Fibroblast of lung (primary cell): Measurements from ENCODE around the gene VGLL3. TPM values are rescaled to one million over a fixed set of nuclear protein-coding genes. Genes with fewer than 3 reads are reported as not detected.

Source experiments
- DNase-seq, 2 donors: peaks; one replicate each; pipeline versions ENCODE4 v3.0.0 to v3.0.0-alpha.2; 2010; ENCODE audit warnings: low read depth in 2 of 2
- H2AFZ ChIP-seq: 2 replicates; pipeline ENCODE4 v1.5.1; 2012; ENCODE audit warnings: low read length, control low read depth, inconsistent platforms
- H3K27ac ChIP-seq: 2 replicates; pipeline ENCODE4 v1.5.1; 2011; ENCODE audit warnings: low read length, control low read depth; ENCODE audit not compliant: insufficient read depth
- H3K27me3 ChIP-seq: 2 replicates; pipeline ENCODE4 v1.5.1; 2011; ENCODE audit warnings: mild to moderate bottlenecking, low read length; ENCODE audit not compliant: control insufficient read depth, insufficient read depth
- H3K36me3 ChIP-seq: 2 replicates; pipeline ENCODE4 v1.5.1; 2011; ENCODE audit warnings: low read length; ENCODE audit not compliant: control insufficient read depth, insufficient read depth
- H3K4me1 ChIP-seq: 2 replicates; pipeline ENCODE4 v1.5.1; 2011; ENCODE audit warnings: low read length; ENCODE audit not compliant: control insufficient read depth, insufficient read depth; ENCODE audit errors: extremely low read depth
- H3K4me2 ChIP-seq: 2 replicates; pipeline ENCODE4 v1.5.1; 2011; ENCODE audit warnings: low read length, control low read depth; ENCODE audit not compliant: insufficient read depth; ENCODE audit errors: extremely low read depth
- H3K4me3 ChIP-seq, 4 experiments: fragments of 200-600 bp in 1 of 4; sonication (generic) in 1 of 4; replicated peaks in 1 of 4; 2 replicates each; pipeline ENCODE4 v1.5.1; 2011 to 2016; ENCODE audit warnings: low read length in 4 of 4, low read depth in 3 of 4, mild to moderate bottlenecking in 3 of 4, control low read depth in 2 of 4, inconsistent platforms in 1 of 4, mixed read lengths in 1 of 4; ENCODE audit not compliant: insufficient read depth in 1 of 4; ENCODE audit errors: control extremely low read depth in 1 of 4
- H3K79me2 ChIP-seq: 2 replicates; pipeline ENCODE4 v1.5.1; 2012; ENCODE audit warnings: mild to moderate bottlenecking, low read length, inconsistent platforms; ENCODE audit not compliant: control insufficient read depth, insufficient read depth
- H3K9ac ChIP-seq: 2 replicates; pipeline ENCODE4 v1.5.1; 2011; ENCODE audit warnings: mild to moderate bottlenecking, low read length, control low read depth; ENCODE audit not compliant: insufficient read depth
- H3K9me3 ChIP-seq: 2 replicates; pipeline ENCODE4 v1.5.1; 2012; ENCODE audit warnings: low read depth, low read length; ENCODE audit not compliant: control insufficient read depth, insufficient read depth
- H4K20me1 ChIP-seq: 2 replicates; pipeline ENCODE4 v1.5.1; 2011; ENCODE audit warnings: low read length; ENCODE audit not compliant: control insufficient read depth, insufficient read depth; ENCODE audit errors: extremely low read depth
- CTCF ChIP-seq, 2 donors: IDR thresholded peaks in 1 of 2; conservative IDR thresholded peaks in 1 of 2; 1 replicate in 1 of 2; 2 replicates in 1 of 2; pipeline ENCODE4 v1.5.1; 2011 to 2012; ENCODE audit warnings: low read length in 2 of 2, control low read depth in 1 of 2, inconsistent platforms in 1 of 2, low read depth in 1 of 2, mild to moderate bottlenecking in 1 of 2
- EZH2 ChIP-seq: IDR thresholded peaks from 2 replicates; pipeline ENCODE4 v1.5.1; 2012; ENCODE audit warnings: low read length, control low read depth, mild to moderate bottlenecking; ENCODE audit errors: missing control alignments
- polyA plus RNA-seq, 2 donors: library from polyadenylated mRNA; depleted of rRNA in 1 of 2; stranded (reverse) in 1 of 2; unstranded in 1 of 2; fragments of >200 nt; gene quantifications; 2 replicates each; pipeline ENCODE4 v1.2.1, GENCODE V29; 2011 to 2012; ENCODE audit warnings: missing spikeins in 1 of 2
- total RNA-seq: library from RNA; depleted of rRNA; stranded (reverse); fragments of >200 nt; gene quantifications from 2 replicates; pipeline ENCODE4 v1.2.1, GENCODE V29; 2014

VGLL3 gene
- total and polyA plus RNA-seq, 2 donors (not counting 1 experiment from before 2014, with no cell fraction given): 53.7 to 222 TPM

- no peak overlapping the region for H3K4me2 ChIP-seq
- no peaks in the 10 kb centered on the region for H3K27me3 ChIP-seq
- H3K79me2 ChIP-seq: peaks cover 3% of the 10 kb centered on the region
- H3K36me3 ChIP-seq: peaks cover 6% of the 10 kb centered on the region
- H4K20me1 ChIP-seq: no peaks in the 10 kb centered on the region
- TF ChIP-seq CTCF (conservative IDR thresholded peaks at IDR 0.05 in 1 of 2, IDR thresholded peaks at IDR 0.05 in 1 of 2; ENCODE audit: low read depth in 1 of 2, low read length in 2 of 2): no peak
- TF ChIP-seq EZH2: no peak
- no peak overlapping the region for H2AFZ ChIP-seq
- H3K9ac ChIP-seq: no peak overlapping the region
- no peaks in the 10 kb centered on the region for H3K9me3 ChIP-seq
- H3K27ac ChIP-seq: no peak overlapping the region
- peaks cover 9% of the 10 kb centered on the region for H3K4me1 ChIP-seq
- DNase-seq: no peak
- no peak overlapping the region for H3K4me3 ChIP-seq
Observed at GRCh38 chr3:86942206-86942605, 48.7 kb downstream of the VGLL3 start.

GRCh38 chr3:86938416-86939105 lies 52.4 kb downstream of the VGLL3 start:
- Histone ChIP-seq H3K27me3 (no peaks in the 10 kb centered on the region), H3K79me2 (no peaks in the 10 kb centered on the region), H2AFZ (no peak overlapping the region), H3K9ac (no peak overlapping the region), H3K4me1 (peaks cover 14% of the 10 kb centered on the region), H3K4me2 (peak overlapping the region; percentile 49), H3K27ac (peak overlapping the region; percentile 47), H3K4me3 (no peak overlapping the region), H3K36me3 (no peaks in the 10 kb centered on the region), H4K20me1 (no peaks in the 10 kb centered on the region), H3K9me3 (no peaks in the 10 kb centered on the region)
- TF ChIP-seq EZH2: no peak
- TF ChIP-seq CTCF (conservative IDR thresholded peaks at IDR 0.05 in 1 of 2, IDR thresholded peaks at IDR 0.05 in 1 of 2; ENCODE audit: low read depth in 1 of 2, low read length in 2 of 2): no peak
- DNase-seq: peak; percentile 79 to 83

- peak; percentile 88 to 94 for DNase-seq
- H3K4me3 ChIP-seq: no peak overlapping the region
- H3K27me3 ChIP-seq: no peaks in the 10 kb centered on the region
- H3K4me2 ChIP-seq: peak overlapping the region; percentile 11
- TF ChIP-seq EZH2 (no peak), CTCF (conservative IDR thresholded peaks at IDR 0.05 in 1 of 2, IDR thresholded peaks at IDR 0.05 in 1 of 2; ENCODE audit: low read depth in 1 of 2, low read length in 2 of 2) (no peak)
- H3K27ac ChIP-seq: peak overlapping the region; percentile 68
- H3K36me3 ChIP-seq: no peaks in the 10 kb centered on the region
- H3K4me1 ChIP-seq: peaks cover 14% of the 10 kb centered on the region
- H3K9ac ChIP-seq: no peak overlapping the region
- no peaks in the 10 kb centered on the region for H3K9me3 ChIP-seq
- H3K79me2 ChIP-seq: no peaks in the 10 kb centered on the region
- no peaks in the 10 kb centered on the region for H4K20me1 ChIP-seq
- no peak overlapping the region for H2AFZ ChIP-seq
Observed at GRCh38 chr3:86937306-86937791, 53.6 kb downstream of the VGLL3 start.
